GM18505 (cell line): ENCODE data around the gene NAA40.

Experiments used
- ATAC-seq: cut with Tn5 transposase; IDR thresholded peaks from one replicate; pipeline ENCODE4 v1.9.1; 2021; ENCODE audit not compliant: unreplicated experiment
- POLR2A ChIP-seq: IDR thresholded peaks from 4 replicates; pipeline ENCODE4 v1.6.1; 2011; ENCODE audit warnings: borderline replicate concordance; ENCODE audit not compliant: insufficient read depth, insufficient read length; ENCODE audit errors: extremely low read depth

Gene NAA40

GRCh38 chr11:63974259-63975143 lies 35.7 kb downstream of the NAA40 start, which contains the start of gene COX8A:
COX8A (plus strand) TSS chr11:63974620; CDS start chr11:63974681, 61 bp downstream.
- ATAC-seq = peak; percentile 93
- TF ChIP-seq POLR2A = peak; percentile 86

GRCh38 chr11:63978551-63979239 lies 39.9 kb downstream of the NAA40 start:
- no peak for TF ChIP-seq POLR2A

GRCh38 chr11:63979426-63979825 lies 40.6 kb downstream of the NAA40 start:
- no peak for TF ChIP-seq POLR2A
- ATAC-seq = no peak

More at GRCh38 chr11:63978551-63979239, 39.9 kb downstream of the NAA40 start:
- ATAC-seq = no peak

- no peak for TF ChIP-seq POLR2A
- ATAC-seq = no peak
These were observed 47.0 kb downstream of the NAA40 start for GRCh38 chr11:63985812-63986155.

- TF ChIP-seq POLR2A = peak; percentile 86
- ATAC-seq = peak; percentile 75
These were observed 47.5 kb downstream of the NAA40 start, which contains the start of gene OTUB1 for GRCh38 chr11:63986156-63986931. OTUB1 (plus strand) TSS chr11:63986438; CDS start chr11:63986457, 19 bp downstream.

GRCh38 chr11:63986932-63987513 lies 48.2 kb downstream of the NAA40 start:
- TF ChIP-seq POLR2A = no peak
- ATAC-seq = no peak

GRCh38 chr11:63991558-63991957 lies 52.8 kb downstream of the NAA40 start:
- TF ChIP-seq POLR2A = no peak
- ATAC-seq = no peak

GRCh38 chr11:63993100-63993499 lies 54.3 kb downstream of the NAA40 start:
- ATAC-seq = no peak
- no peak for TF ChIP-seq POLR2A

- no peak for TF ChIP-seq POLR2A
- no peak for ATAC-seq
These were observed 55.2 kb downstream of the NAA40 start for GRCh38 chr11:63993993-63994392.

- ATAC-seq = no peak
- no peak for TF ChIP-seq POLR2A
These were observed 57.7 kb downstream of the NAA40 start for GRCh38 chr11:63996512-63996911.

GRCh38 chr11:63997104-63997700 lies 58.4 kb downstream of the NAA40 start:
- TF ChIP-seq POLR2A = no peak
- no peak for ATAC-seq

- TF ChIP-seq POLR2A = no peak
- ATAC-seq = no peak
These were observed 59.1 kb downstream of the NAA40 start for GRCh38 chr11:63997801-63998337.
